Mesenteric fat pad (tissue), 1 donor: ENCODE data around the gene SHOX. TPM values are rescaled to one million over a fixed set of nuclear protein-coding genes. Genes with fewer than 3 reads are reported as not detected.
"Not testable (repeated sequence)": the region's sequence is repeated elsewhere in the genome, so short reads cannot be mapped to it uniquely, and the experiment has no call there.

ENCODE experiments used
- DNase-seq: peaks from one replicate; pipeline ENCODE4 v3.0.0-alpha.2; 2020; ENCODE audit warnings: low spot score
- total RNA-seq: library from RNA; stranded (reverse); fragmentation: NEBNext Ultra II Directional; extraction: Animal tissue kit (Norgen Biotek cat#: 25700); gene quantifications from one replicate; pipeline ENCODE4 v1.2.1, GENCODE V29; 2021
- donor health status: DM: yes; HTN: yes; CAD: no.

Gene SHOX
- total RNA-seq, 1 donor from 2014 or later = 0.10 TPM

DNA sequence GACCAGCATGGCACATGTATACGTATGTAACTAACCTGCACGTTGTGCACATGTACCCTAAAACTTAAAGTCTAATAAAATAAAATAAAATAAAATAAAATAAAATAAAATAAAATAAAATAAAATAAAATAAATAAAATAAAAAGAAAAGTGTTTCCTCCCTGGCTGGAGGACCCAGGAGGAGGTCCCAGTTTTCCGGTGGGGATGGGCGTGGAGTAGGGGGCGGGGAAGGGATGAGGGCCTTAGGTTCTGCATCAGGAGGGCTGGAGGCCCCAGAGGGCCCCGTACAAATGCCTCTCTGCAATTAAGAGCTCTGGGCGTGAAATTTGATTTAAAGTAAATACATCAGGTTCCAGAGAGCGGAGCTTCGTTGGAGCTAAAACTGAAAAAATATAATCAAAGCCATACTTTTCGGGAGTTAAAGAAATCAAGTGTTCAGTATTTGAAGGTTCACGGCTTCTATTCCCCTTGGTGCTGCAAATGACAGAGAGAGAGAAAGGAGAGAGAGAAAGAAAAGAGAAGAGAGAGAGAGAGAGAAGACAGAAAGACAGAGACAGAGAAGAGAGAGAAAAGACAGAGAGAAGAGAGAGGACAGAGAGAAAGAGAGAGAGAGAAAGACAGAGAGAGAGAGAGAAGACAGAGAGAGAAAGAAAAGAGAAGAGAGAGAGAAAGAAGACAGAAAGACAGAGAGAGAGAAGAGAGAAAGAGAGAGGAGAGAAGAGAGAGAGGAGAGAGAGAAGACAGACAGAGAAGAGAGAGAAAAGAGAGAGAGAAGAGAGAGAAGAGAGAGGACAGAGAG, 8.7 kb upstream of the SHOX start:
- DNase-seq = no peak

DNA sequence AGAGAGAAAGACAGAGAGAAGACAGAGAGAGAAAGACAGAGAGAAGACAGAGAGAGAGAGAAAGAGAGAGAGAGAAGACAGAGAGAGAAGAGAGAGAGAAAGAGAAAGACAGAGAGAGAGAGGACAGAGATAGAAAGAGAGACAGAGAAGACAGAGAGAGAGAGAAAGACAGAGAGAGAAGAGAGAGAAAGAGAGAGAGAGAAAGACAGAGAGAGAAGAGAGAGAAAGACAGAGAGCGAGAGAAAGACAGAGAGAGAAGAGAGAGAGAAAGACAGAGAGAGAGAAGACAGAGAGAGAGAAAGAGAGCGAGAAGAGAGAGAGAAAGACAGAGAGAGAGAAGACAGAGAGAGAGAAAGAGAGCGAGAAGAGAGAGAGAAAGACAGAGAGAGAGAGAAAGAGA, 7.8 kb upstream of the SHOX start:
- not testable (repeated sequence) for DNase-seq

GRCh38 chrX:623268-623598, 7.4 kb upstream of the SHOX start:
- no peak for DNase-seq

- DNase-seq = peak; percentile 74
These were observed 6.8 kb upstream of the SHOX start for GRCh38 chrX:623599-624315.

DNA sequence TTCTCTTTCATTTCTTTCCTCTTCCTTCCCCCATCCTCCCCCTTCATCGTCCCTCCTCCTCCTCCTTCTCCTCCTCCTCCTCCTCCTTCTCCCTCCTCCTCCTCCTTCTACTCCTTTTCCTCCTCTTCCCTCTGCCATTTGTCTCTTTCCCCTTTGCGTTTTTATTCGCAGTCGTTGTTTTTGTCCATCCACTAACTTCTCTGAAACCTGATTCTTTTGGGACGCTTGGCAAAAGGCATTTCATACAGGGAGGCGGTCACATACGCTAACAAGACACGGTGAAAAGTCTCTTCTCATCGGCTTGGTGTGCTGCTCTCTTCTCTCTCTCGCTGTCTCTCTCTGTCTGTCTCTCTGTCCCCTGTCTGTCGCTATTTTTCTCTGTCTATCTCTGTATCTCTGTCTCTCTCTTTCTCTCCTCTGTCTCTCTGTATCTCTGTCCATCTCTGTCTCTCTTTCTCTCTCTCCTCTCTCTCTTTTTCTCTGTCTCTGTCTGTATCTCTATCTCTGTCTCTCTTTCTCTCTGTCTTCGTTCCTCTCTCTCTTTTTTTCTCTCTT, 5.4 kb upstream of the SHOX start:
- no peak for DNase-seq

DNA sequence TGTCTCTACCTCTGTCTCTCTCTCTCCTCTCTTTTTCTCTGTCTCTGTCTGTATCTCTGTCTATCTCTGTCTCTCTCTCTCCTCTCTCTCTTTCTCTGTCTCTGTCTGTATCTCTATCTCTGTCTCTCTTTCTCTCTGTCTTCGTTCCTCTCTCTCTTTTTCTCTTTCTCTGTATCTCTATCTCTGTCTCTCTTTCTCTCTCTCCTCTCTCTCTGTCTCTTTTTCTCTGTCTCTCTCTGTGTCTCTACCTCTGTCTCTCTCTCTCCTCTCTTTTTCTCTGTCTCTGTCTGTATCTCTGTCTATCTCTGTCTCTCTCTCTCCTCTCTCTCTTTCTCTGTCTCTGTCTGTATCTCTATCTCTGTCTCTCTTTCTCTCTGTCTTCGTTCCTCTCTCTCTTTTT, 4.5 kb upstream of the SHOX start:
- DNase-seq = not testable (repeated sequence)

DNA sequence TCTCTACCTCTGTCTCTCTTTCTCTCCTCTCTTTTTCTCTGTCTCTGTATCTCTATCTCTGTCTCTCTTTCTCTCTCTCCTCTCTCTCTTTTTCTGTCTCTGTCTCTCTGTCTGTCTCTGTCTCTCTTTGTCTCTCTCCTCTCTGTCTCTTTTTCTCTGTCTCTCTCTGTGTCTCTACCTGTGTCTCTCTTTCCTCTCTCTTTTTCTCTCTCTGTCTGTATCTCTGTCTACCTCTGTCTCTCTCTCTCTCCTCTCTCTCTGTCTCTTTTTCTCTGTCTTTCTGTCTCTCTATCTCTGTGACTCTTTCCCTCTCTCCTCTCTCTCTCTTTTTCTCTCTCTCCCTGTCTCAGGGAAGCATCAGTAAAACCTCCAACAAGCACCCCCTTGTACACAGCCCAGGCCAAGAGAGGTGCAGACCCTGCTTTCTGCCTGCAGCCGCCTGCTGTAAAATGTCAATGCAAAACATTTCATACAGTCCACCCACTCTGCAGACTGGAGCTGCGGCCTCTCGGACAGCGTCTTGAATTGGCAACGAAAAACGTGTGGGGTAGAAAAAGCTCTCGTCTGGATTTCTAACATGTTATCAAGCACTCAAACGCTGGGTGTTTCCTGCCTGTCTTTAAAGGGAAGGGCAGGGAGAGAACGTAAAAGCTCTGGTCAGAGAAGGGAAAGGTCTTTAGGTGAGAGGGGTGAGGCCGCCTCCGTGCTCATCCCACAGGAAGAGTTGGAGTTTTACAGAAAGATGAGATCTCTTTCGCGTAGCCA, 3.7 kb upstream of the SHOX start:
- peak; percentile 16 for DNase-seq

DNA sequence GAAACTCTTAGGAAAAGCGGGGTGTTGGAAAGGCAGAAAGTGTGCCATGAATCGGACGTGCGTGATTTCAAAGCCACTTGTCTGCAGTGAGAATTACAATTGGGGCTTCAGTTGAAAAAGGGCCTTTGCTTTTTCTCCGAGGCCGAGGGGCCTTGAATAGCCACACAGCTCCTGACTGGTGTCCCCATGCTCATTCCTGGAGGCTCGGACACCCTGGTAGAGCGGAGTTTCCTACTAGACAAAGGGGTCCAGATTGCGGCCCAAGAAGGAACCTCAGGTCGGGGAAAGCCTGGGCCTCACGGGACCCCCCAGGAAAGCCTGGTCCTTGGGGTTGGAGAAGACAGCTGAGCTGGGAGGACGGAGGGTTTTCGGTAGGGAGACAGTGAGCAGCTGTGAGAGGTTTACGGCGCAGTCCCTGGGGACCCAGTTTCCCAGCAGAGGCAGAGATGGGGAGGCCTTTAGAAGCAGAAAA, 3.0 kb upstream of the SHOX start:
- peak; percentile 74 for DNase-seq

DNA sequence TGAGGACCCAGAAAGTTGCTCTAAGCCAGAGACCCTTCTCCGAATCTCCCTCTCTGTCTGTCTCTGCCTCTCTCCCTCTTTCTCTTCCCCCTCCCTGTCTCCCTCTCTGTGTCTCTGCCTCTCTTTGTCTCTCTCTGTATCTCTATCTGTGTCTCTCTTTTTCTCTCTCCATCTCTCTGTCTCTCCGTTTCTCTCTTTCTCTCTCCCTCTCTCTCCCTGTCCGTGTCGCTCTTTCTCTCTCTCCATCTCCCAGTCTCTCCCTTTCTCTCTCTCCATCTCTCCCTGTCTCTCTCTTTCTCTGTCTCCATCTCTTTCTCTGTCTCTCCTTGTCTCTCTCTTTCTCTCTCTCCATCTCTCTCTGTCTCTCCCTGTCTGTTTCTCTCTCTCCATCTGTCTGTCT, 2.6 kb upstream of the SHOX start:
- DNase-seq = no peak

GRCh38 chrX:629230-630006, 1.2 kb upstream of the SHOX start:
- peak; percentile 68 for DNase-seq

DNA sequence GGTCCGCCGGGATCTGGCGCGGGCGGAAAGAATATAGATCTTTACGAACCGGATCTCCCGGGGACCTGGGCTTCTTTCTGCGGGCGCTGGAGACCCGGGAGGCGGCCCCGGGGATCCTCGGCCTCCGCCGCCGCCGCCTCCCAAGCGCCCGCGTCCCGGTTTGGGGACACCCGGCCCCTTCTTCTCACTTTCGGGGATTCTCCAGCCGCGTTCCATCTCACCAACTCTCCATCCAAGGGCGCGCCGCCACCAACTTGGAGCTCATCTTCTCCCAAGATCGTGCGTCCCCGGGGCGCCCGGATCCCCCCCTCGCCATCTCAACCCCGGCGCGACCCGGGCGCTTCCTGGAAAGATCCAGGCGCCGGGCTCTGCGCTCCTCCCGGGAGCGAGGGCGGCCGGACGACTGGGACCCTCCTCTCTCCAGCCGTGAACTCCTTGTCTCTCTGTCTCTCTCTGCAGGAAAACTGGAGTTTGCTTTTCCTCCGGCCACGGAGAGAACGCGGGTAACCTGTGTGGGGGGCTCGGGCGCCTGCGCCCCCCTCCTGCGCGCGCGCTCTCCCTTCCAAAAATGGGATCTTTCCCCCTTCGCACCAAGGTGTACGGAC, 482 bp upstream of the SHOX start:
- DNase-seq = peak; percentile 83

DNA sequence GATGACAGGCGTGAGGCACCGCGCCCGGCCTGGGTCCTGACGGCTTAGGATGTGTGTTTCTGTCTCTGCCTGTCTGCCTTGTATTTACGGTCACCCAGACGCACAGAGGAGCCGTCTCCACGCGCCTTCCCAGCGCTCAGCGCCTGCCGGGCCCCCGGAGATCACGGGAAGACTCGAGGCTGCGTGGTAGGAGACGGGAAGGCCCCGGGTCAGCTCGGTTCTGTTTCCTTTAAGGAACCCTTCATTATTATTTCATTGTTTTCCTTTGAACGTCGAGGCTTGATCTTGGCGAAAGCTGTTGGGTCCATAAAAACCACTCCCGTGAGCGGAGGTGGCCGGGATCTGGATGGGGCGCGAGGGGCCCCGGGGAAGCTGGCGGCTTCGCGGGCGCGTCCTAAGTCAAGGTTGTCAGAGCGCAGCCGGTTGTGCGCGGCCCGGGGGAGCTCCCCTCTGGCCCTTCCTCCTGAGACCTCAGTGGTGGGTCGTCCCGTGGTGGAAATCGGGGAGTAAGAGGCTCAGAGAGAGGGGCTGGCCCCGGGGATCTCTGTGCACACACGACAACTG, 1.3 kb downstream of the SHOX start:
- peak; percentile 76 for DNase-seq

DNA sequence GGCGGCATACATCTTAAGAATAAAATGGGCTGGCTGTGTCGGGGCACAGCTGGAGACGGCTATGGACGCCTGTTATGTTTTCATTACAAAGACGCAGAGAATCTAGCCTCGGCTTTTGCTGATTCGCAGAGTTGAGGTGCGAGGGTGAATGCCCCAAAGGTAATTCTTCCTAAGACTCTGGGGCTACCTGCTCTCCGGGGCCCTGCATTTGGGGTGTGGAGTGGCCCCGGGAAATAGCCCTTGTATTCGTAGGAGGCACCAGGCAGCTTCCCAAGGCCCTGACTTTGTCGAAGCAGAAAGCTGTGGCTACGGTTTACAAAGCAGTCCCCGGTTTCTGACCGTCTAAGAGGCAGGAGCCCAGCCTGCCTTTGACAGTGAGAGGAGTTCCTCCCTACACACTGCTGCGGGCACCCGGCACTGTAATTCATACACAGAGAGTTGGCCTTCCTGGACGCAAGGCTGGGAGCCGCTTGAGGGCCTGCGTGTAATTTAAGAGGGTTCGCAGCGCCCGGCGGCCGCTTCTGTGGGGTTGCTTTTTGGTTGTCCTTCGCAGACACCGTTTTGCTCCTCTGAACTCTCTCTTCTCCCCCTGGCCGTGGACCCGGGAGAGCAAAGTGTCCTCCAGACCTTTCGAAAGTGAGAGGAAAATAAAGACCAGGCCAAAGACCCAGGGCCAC, 1.9 kb downstream of the SHOX start:
- peak; percentile 57 for DNase-seq

GRCh38 chrX:633043-633984, 2.7 kb downstream of the SHOX start:
- DNase-seq = peak; percentile 35

- DNase-seq = peak; percentile 84
These were observed 3.7 kb downstream of the SHOX start for GRCh38 chrX:633985-634958.

DNA sequence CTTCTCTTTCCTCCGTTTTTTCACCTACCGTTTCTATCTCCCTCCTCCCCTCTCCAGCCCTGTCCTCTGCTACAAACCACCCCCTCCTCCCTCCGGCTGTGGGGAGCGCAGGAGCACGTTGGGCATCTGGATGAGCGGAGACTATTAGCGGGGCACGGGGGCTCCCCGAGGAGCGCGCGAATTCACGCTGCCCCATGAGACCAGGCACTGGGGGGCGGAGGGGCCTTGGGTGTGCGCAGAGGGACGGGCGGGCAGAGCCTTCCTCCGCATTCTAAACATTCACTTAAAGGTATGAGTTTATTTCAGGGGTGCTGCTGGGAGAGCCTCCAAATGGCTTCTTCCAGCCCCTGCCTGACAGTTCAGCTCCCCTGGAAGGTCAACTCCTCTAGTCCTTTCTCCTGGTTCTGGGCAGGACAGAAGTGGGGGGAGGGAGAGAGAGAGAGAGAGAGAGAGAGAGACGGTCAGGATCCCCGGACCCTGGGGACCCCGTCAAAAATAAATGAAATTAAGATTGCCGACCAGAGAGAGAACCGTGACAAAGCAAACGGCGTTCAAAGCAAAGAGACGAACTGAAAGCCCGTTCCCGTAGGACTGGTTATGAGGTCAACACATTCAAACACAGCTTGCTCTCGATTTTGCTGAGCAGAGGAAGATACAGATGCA, 5.0 kb downstream of the SHOX start:
- peak; percentile 65 for DNase-seq
